GM12878 (cell line): ENCODE data around the gene AFAP1. TPM values are rescaled to one million over a fixed set of nuclear protein-coding genes. Genes with fewer than 3 reads are reported as not detected.

Experiments used
- ATAC-seq: fragments of 200-7000 bp; cut with Tn5 transposase; 3 replicates; pipeline ENCODE4 v1.9.1; 2020; ENCODE audit warnings: mild to moderate bottlenecking, moderate library complexity
- BruUV-seq: library from RNA; stranded (reverse); fragments of 400-500 nt; replicated peaks from 2 replicates; lab custom pipeline; 2021; lab: Mats Ljungman, UMichigan
- CTCF ChIA-PET: fragments of 300-600 bp; sonication (Branson Sonifier 250); formaldehyde crosslinking; extraction: SDS; loops from one replicate; lab custom pipeline; 2021; ENCODE audit warnings: inconsistent platforms; lab: Yijun Ruan, JAX
- POLR2A ChIA-PET: fragments of 350-600 bp; formaldehyde crosslinking; extraction: SDS; loops from one replicate; lab custom pipeline; 2021; ENCODE audit warnings: inconsistent platforms; lab: Charles Lee
- RAD21 ChIA-PET: fragments of 300-600 bp; sonication (Branson Sonifier 250); formaldehyde crosslinking; loops from one replicate; lab custom pipeline; 2023; ENCODE audit warnings: antibody characterized with exemption; ENCODE audit not compliant: unreplicated experiment; lab: Charles Lee
- SMC1A ChIA-PET: fragments of 300-600 bp; sonication (Branson Sonifier 250); formaldehyde crosslinking; loops from one replicate; lab custom pipeline; 2023; ENCODE audit not compliant: unreplicated experiment, uncharacterized antibody; lab: Charles Lee
- DNase-seq: peaks from one replicate; pipeline ENCODE4 v3.0.0-alpha.2; 2011; ENCODE audit warnings: low read depth, low spot score
- FAIRE-seq: peaks from 3 replicates; lab custom pipeline; 2011; peaks lifted over from hg19 to GRCh38; lab: Jason Lieb, UNC
- H2AFZ ChIP-seq: 2 replicates; pipeline ENCODE4 v1.6.0; 2011; ENCODE audit warnings: low read depth, low read length, control low read depth; ENCODE audit not compliant: control insufficient read depth
- H3K27ac ChIP-seq: 2 replicates; pipeline ENCODE4 v1.5.1; 2011; ENCODE audit warnings: control low read depth; ENCODE audit not compliant: control insufficient read depth, insufficient read depth
- H3K27me3 ChIP-seq, 2 experiments: replicated peaks in 1 of 2; 2 replicates each; pipeline versions ENCODE4 v1.6.0 to v1.6.1; 2011; ENCODE audit warnings: low read length in 1 of 2; ENCODE audit not compliant: control insufficient read depth in 2 of 2, insufficient read depth in 2 of 2
- H3K36me3 ChIP-seq, 2 experiments: 2 replicates each; pipeline ENCODE4 v1.5.1; 2011; ENCODE audit warnings: low read length in 1 of 2; ENCODE audit not compliant: control insufficient read depth in 2 of 2, insufficient read depth in 2 of 2
- H3K4me1 ChIP-seq: 2 replicates; pipeline ENCODE4 v1.6.1; 2011; ENCODE audit warnings: mild to moderate bottlenecking, low read length, moderate library complexity, mixed read lengths; ENCODE audit not compliant: control insufficient read depth, insufficient read depth
- H3K4me2 ChIP-seq: 2 replicates; pipeline ENCODE4 v1.6.0; 2011; ENCODE audit warnings: control low read depth; ENCODE audit not compliant: control insufficient read depth, insufficient read depth
- H3K4me3 ChIP-seq: fragments of 200-600 bp; sonication (generic); 2 replicates; pipeline ENCODE4 v1.5.1; 2016
- H3K79me2 ChIP-seq: 2 replicates; pipeline ENCODE4 v1.6.0; 2011; ENCODE audit warnings: low read length; ENCODE audit not compliant: control insufficient read depth, insufficient read depth
- H3K9ac ChIP-seq: 2 replicates; pipeline ENCODE4 v1.8.0; 2011; ENCODE audit warnings: low read length, control low read depth, mixed read lengths; ENCODE audit not compliant: control insufficient read depth, insufficient read depth
- H3K9me3 ChIP-seq: replicated peaks from 3 replicates; pipeline ENCODE4 v1.5.1; 2011; ENCODE audit warnings: mild to moderate bottlenecking, low read length; ENCODE audit not compliant: control insufficient read depth, insufficient read depth
- H4K20me1 ChIP-seq: 2 replicates; pipeline ENCODE4 v1.6.0; 2011; ENCODE audit not compliant: control insufficient read depth, insufficient read depth
- BCL3 ChIP-seq: IDR thresholded peaks from 2 replicates; pipeline ENCODE4 v1.6.1; 2011; ENCODE audit warnings: borderline replicate concordance, low read depth, mild to moderate bottlenecking, moderate library complexity, low read length; ENCODE audit not compliant: insufficient read depth, poor library complexity, severe bottlenecking
- CBX5 ChIP-seq: sonication (generic); IDR thresholded peaks from 2 replicates; pipeline ENCODE4 v1.6.1; 2016; ENCODE audit warnings: low read depth, moderate library complexity, mild to moderate bottlenecking, inconsistent platforms
- IRF3 ChIP-seq: fragments of 450-650 bp; IDR thresholded peaks from 2 replicates; pipeline ENCODE4 v1.6.1; 2014; ENCODE audit warnings: mild to moderate bottlenecking
- NFIC ChIP-seq: IDR thresholded peaks from 2 replicates; pipeline ENCODE4 v1.6.1; 2012; ENCODE audit warnings: low read depth, mild to moderate bottlenecking, inconsistent platforms, low read length, moderate library complexity
- NR2C2 ChIP-seq: IDR thresholded peaks from 2 replicates; pipeline ENCODE4 v1.6.1; 2011; ENCODE audit warnings: borderline replicate concordance, low read depth; ENCODE audit not compliant: control insufficient read depth, insufficient read length
- TCF3 ChIP-seq: IDR thresholded peaks from 2 replicates; pipeline ENCODE4 v1.6.1; 2012; ENCODE audit warnings: low read depth, mild to moderate bottlenecking, low read length, borderline replicate concordance; ENCODE audit not compliant: insufficient read depth
- ZNF687 ChIP-seq: fragments of 450-650 bp; IDR thresholded peaks from 2 replicates; pipeline ENCODE4 v1.6.1; 2017; ENCODE audit warnings: mild to moderate bottlenecking, moderate library complexity
- ZZZ3 ChIP-seq: IDR thresholded peaks from 2 replicates; pipeline ENCODE4 v1.6.1; 2011; ENCODE audit warnings: low read depth; ENCODE audit not compliant: control insufficient read depth, insufficient read length
- WGBS: methylation state at CpG from one replicate; pipeline ENCODE4 v1.1.6; 2016; ENCODE audit warnings: low lambda C conversion rate; ENCODE audit not compliant: insufficient replicate concordance, insufficient coverage; ENCODE audit errors: missing lambda C conversion rate; 5-methylcytosine and 5-hydroxymethylcytosine counted together
- in situ Hi-C: fragments of 300-500 bp; cut with MboI; formaldehyde crosslinking; loops from 9 replicates; pipeline ENCODE4 v1.14.3; 2018; ENCODE audit warnings: mixed read lengths
- intact Hi-C: fragments of 100-400 bp; cut with micrococcal nuclease; formaldehyde crosslinking; loops from one replicate; pipeline ENCODE4 v1.14.2; 2022; ENCODE audit not compliant: unreplicated experiment
- polyA plus RNA-seq, 11 experiments: library from polyadenylated mRNA; depleted of rRNA in 4 of 11; unstranded in 6 of 11; stranded (reverse) in 5 of 11; fragments of >200 nt; fragmentation: Nextera tagmentation in 4 of 11; fragmentation: Illumina TruSeq in 1 of 11; extraction: Ambion mirVana in 4 of 11; extraction: Trizol in 1 of 11; gene quantifications; 1 replicate in 1 of 11; 2 replicates in 10 of 11; pipeline versions ENCODE4 v1.2.1 to v1.2.3, GENCODE V29; 2011 to 2016; ENCODE audit warnings: inconsistent platforms in 2 of 11, missing spikeins in 2 of 11, low read depth in 1 of 11
- total RNA-seq, 4 experiments: library from RNA; depleted of rRNA in 3 of 4; stranded (reverse); fragments of >200 nt in 3 of 4; fragmentation: Illumina TruSeq in 1 of 4; extraction: Trizol in 1 of 4; gene quantifications; 2 replicates each; pipeline versions ENCODE4 v1.2.1 to v1.2.3, GENCODE V29; 2013 to 2021
- TF ChIP-seq, protein P1 (sequence below): fragments of 450-650 bp; IDR thresholded peaks from 2 replicates; pipeline ENCODE4 v1.6.1; 2016; ENCODE audit warnings: mild to moderate bottlenecking

AFAP1 gene
- total and polyA plus RNA-seq, 10 of the 15 experiments (the other 5 are each of a cell fraction or from before 2014, with no cell fraction given) = 0.02 to 0.23 (median 0.09) TPM; not detected in 1

DNA sequence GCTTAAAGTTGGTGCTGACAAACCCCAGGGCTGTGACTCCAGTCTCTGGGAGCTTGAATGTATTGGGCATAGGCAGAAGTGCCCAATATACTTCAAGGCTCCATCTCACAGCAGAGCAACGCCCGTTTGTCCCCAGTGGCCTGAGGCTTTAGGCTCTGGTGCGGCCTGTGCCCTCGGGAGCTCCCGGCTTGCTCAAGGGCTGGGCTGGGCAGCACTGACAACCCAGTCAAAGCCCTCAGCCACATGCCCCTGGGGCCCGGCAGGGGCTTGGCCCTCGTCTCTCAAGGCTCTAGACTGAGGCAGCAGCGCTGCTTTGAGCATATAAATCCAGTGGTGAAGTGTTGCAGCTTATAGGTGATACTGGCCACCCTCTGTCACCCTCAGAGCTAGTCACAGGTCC, 203.7 kb downstream of the AFAP1 start:
- TF ChIP-seq ZZZ3 (no peak), ZNF687 (no peak), NR2C2 (no peak), CBX5 (no peak), TCF3 (no peak), BCL3 (no peak), NFIC (no peak), IRF3 (no peak)
- TF ChIP-seq, protein P1, sequence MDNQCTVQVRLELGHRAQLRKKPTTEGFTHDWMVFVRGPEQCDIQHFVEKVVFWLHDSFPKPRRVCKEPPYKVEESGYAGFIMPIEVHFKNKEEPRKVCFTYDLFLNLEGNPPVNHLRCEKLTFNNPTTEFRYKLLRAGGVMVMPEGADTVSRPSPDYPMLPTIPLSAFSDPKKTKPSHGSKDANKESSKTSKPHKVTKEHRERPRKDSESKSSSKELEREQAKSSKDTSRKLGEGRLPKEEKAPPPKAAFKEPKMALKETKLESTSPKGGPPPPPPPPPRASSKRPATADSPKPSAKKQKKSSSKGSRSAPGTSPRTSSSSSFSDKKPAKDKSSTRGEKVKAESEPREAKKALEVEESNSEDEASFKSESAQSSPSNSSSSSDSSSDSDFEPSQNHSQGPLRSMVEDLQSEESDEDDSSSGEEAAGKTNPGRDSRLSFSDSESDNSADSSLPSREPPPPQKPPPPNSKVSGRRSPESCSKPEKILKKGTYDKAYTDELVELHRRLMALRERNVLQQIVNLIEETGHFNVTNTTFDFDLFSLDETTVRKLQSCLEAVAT = no peak
- Histone ChIP-seq H3K27ac (no peak overlapping the region), H3K4me1 (no peaks in the 10 kb centered on the region), H3K9me3 (no peaks in the 10 kb centered on the region), H3K9ac (no peak overlapping the region), H4K20me1 (no peaks in the 10 kb centered on the region), H3K27me3 (no peaks in the 10 kb centered on the region; a peak in 2 of 4 replicates), H3K36me3 (no peaks in the 10 kb centered on the region), H3K4me3 (no peak overlapping the region), H3K4me2 (no peak overlapping the region), H3K79me2 (no peaks in the 10 kb centered on the region), H2AFZ (no peak overlapping the region)
- in situ Hi-C loops (no loop called here), intact Hi-C loops (no loop called here)
- ChIA-PET SMC1A (no interaction called here), RAD21 (no interaction called here), CTCF (no interaction called here), POLR2A (no interaction called here)
- no peak for FAIRE-seq
- no TSS peak for BruUV-seq
- WGBS = 13% methylated on average over 8 of the region's 8 CpGs
- ATAC-seq = no peak
- no peak for DNase-seq
